SIG-M5 (cell line): ENCODE measurements around the gene SHISA5.

Experiments used
- DNase-seq: peaks from one replicate; lab custom pipeline; 2025; lab: John Stamatoyannopoulos, UW

SHISA5 gene

GRCh38 chr3:48459773-48460516 lies 44.0 kb downstream of the SHISA5 start:
- DNase-seq: no peak

- DNase-seq: no peak
Observed at GRCh38 chr3:48459331-48459730, 44.6 kb downstream of the SHISA5 start.

GRCh38 chr3:48456456-48456855 lies 47.5 kb downstream of the SHISA5 start:
- no peak for DNase-seq

- no peak for DNase-seq
Observed at GRCh38 chr3:48451270-48451669, 52.7 kb downstream of the SHISA5 start.

GRCh38 chr3:48446425-48447193 lies 57.4 kb downstream of the SHISA5 start, which contains the start of gene ATRIP:
Gene ATRIP (plus strand): TSS chr3:48446737. CDS start chr3:48446846, 109 bp downstream.
- DNase-seq: peak; percentile 19

GRCh38 chr3:48446043-48446424 lies 57.9 kb downstream of the SHISA5 start:
- no peak for DNase-seq

- DNase-seq: no peak
Observed at GRCh38 chr3:48445277-48445882, 58.6 kb downstream of the SHISA5 start.

GRCh38 chr3:48441940-48442339 lies 62.0 kb downstream of the SHISA5 start:
- DNase-seq: no peak

GRCh38 chr3:48440590-48440958 lies 63.4 kb downstream of the SHISA5 start:
- no peak for DNase-seq

- peak; percentile 84 for DNase-seq
Observed at GRCh38 chr3:48439820-48440589, 64.0 kb downstream of the SHISA5 start, which contains the start of the genes CCDC51 and TMA7. Gene CCDC51 (minus strand): TSS chr3:48440119. CDS start chr3:48435128, 4,991 bp downstream. Gene TMA7 (plus strand): TSS chr3:48440257. CDS start chr3:48440297, 40 bp downstream.

- DNase-seq: no peak
Observed at GRCh38 chr3:48437812-48438211, 66.2 kb downstream of the SHISA5 start.

GRCh38 chr3:48436855-48437254 lies 67.1 kb downstream of the SHISA5 start:
- no peak for DNase-seq

GRCh38 chr3:48436477-48436787 lies 67.5 kb downstream of the SHISA5 start:
- no peak for DNase-seq

GRCh38 chr3:48435774-48436476 lies 68.0 kb downstream of the SHISA5 start:
- no peak for DNase-seq

- DNase-seq: no peak
Observed at GRCh38 chr3:48435223-48435595, 68.8 kb downstream of the SHISA5 start.

GRCh38 chr3:48434591-48435222 lies 69.3 kb downstream of the SHISA5 start:
- DNase-seq: no peak

- no peak for DNase-seq
Observed at GRCh38 chr3:48433472-48434118, 70.4 kb downstream of the SHISA5 start.

GRCh38 chr3:48432411-48433371 lies 71.3 kb downstream of the SHISA5 start:
- DNase-seq: no peak
